GM19193 (cell line): ENCODE results near the gene GYG1.

Experiments used
- POLR2A ChIP-seq: IDR thresholded peaks from 4 replicates; pipeline ENCODE4 v1.6.1; 2011; ENCODE audit not compliant: insufficient read depth, insufficient read length; ENCODE audit errors: extremely low read depth

The GYG1 gene

DNA sequence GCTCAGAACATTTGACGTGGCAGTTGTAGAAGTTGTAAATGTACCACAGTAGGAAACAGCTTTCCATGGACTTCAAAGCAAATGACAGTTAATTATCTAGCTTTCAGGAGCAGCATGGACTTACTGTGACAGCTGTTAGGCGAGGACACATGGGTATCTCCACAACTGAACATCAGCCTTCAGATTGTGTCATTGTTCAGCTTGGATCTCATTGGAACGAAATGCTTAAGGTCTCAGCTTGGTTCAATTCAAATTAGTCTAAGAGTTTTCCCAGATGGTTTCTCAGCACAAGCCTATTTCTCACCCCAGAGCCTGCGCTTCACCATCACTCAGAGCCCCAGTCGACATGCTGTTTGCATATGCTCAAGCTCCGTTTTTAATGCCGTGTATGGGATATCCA is 21.1 kb upstream of the GYG1 start:
- TF ChIP-seq POLR2A: no peak

DNA sequence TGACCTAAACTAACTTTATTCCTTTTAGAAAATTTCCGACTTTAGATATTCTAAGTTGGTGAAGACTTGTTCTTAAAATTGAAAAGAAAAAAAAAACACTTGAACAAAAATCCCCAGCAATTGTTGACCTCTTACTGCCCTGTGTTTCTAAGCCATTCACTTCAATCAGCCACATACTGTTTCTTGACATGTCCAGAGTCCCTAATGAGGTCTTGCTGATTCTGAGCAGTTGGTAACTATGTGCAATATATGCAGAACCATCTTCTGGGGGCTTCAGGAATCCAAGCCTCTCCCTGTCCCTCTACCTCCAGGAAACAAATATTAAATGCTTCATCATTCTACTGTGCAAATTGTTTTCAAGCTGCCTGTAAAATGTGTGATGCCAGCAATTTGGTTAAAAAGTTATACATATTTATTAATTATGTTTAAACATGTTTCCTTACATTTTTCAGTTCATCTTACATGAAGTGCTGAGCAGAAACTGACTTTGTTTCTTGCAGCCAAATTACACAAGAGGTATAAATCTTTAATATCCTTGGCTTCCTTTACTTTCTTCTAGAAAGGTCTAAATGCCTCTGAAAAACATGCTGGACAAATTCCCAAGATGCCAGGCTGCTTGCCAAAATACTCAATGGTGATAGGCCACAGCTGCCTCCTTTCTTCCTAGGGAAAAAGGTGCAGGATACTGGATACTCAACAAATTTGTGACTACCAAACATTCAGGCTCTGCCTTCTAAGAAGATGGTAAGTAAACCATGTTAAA is 19.8 kb upstream of the GYG1 start:
- no peak for TF ChIP-seq POLR2A

DNA sequence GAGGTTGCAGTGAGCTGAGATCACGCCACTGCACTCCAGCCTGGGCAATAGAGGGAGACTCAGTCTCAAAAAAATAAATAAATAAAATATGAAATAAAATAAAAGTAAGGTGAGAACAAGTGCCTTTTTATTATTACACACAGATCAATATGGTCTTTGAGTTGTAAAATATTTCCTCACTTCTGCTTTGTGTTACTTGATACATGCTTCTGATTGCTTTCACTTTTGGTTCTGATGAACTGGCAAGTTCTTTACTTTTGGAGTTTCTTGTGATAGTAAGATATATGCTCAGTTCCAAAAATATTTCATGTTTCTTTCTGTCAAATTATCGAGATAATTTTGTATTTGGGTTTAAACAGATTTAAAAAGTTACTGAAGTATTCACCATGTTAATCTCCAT is 16.6 kb upstream of the GYG1 start:
- TF ChIP-seq POLR2A: no peak

DNA sequence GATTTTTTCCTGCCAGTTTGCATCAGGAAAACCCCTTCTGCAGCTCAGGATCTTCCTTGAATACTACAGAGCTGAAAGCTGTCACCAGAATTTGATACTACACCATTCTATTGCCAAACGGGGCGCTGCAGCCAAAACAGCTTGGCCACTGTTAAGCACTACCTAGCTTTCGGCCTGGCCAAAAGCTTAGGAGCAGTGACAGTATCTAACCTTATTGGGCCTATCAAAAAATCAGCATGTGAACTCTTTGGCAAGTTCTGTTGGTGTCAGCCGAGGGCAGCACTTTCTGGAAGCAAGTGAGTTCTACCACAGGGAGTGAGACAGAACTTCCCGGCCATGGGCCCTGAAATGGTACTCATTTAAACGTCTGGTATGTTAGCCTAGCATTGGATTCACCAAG is 16.1 kb upstream of the GYG1 start:
- TF ChIP-seq POLR2A: no peak

DNA sequence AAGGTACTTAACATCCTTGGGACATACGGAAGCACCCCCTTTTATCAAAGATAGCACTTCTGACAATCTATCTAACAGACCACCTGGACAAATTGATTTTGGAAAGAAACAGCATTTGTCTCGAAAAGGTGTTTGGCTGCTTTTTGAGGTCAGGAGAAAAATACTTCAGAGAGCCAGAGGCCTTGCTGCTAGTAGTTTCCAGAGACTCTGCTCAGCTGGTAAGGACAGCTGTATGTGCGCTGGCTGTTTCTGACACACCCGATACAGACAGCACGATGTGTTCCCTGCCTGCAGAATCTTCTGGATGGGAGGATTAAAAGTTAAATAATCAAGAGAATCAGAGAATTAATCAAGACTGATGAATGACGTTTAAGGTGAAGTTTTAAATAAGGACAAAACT is 15.6 kb upstream of the GYG1 start:
- no peak for TF ChIP-seq POLR2A

DNA sequence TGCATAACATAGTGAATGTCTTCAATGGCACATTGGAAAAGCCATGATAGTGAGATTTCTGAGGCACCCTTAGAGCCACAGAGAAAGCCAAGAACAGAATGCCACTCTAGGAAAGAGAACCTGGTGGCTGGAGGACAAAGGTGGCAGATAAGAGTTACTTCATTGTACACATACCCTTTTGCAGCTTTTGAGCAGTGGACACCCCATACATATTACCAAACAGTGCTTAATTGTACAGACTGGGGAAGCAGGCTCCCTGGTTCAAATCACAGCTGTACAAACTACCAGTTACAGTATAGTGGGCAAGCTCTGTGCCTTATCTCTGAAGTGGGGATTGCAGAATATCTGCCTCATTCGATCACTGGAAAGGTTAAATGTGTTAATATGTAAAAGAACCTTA is 10.1 kb upstream of the GYG1 start:
- no peak for TF ChIP-seq POLR2A

DNA sequence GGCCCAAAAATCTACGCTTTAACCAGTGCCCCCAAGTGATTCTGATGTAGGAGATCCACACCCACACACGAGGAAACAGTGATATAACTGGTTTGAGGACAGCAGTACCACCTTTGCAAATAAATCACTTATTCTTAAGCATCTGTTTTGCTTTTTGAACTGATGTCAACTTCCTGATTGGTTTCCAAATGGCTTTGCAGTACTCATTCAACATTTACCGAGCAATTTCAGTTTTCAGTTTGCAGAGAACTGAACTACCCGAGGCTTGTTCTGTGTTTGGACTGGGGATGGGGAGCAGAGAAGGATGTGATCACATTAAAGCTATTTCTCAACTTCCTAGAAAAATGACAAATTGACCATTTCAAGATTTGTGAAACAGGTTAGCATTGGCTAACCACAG is 1.1 kb upstream of the GYG1 start:
- TF ChIP-seq POLR2A: no peak

DNA sequence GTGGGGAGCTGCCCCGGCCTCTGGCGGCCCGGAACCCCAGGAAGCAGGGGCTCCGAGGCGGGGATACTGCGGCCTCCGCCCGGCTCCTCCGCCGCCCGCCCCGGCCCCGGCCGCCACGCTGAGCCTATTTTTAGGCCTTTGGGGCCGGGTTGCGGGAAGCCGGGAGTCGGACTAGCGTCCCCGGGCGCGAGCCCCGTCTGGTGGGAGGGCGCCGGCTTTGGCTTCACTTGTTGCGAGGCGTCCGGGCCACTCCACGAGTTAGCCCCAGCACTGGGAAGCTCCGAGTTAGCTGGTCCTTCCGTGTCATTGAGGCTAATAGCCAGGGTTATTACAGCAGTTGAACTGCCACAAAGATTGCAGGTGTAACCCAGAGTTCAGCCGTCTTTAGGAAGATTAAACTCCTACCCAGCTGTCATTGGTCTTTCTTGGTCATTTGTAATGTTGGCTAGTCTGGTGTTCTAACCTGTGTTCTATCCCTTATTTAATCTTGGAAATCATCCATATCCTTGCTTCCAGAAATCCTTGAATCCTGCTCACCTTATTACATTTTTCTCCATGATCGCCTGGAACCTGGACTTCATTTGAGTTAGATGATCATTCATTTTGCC is 791 bp downstream of the GYG1 start:
- no peak for TF ChIP-seq POLR2A

DNA sequence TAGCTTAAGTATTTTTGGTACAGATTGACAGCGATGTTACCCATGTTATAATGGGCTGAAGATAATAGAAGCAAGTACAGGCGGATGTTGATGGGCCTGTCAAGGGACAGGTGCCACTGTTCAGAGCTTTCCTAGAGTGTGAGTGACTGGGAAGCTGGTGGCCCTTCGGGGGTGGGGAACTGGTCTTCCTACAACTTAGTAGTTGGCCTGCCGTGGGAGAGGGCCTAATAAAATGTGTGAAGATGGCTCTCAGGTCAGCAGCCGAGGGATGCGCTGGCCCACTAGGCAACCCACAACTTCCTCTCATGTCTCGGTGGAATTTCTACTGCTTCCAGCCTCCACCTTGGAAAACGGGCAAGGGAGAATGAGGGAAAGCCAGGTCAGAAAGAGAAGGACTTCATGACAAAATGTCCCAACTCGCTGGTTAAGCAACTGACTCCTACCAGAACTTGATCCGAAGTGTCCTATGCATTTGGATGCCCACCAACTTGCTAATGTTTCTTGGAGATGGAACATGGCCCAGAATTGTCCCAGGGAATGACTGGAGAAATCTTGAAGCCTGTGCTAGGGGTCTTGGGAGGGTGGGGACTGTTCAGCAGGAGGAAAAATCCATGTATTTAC is 1.4 kb downstream of the GYG1 start:
- no peak for TF ChIP-seq POLR2A

DNA sequence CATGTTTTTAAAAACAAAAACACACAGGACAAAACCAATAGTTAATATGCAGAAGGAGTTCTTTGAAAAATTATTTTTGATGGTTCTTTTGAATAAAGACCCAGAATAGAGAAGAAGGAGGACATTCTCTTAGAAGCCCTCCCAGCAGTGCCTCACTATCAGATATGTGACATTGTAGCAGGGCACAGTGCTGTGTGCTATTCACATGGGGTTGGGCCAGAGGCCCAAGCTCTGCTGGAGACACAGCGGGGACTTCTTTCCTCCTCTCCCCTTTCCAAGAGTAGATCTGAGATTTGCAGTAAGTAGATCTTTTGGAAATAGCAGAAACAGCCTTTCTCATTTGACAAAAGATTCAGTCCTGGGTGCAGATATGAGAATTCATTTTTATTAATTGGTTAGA is 6.3 kb downstream of the GYG1 start:
- no peak for TF ChIP-seq POLR2A

DNA sequence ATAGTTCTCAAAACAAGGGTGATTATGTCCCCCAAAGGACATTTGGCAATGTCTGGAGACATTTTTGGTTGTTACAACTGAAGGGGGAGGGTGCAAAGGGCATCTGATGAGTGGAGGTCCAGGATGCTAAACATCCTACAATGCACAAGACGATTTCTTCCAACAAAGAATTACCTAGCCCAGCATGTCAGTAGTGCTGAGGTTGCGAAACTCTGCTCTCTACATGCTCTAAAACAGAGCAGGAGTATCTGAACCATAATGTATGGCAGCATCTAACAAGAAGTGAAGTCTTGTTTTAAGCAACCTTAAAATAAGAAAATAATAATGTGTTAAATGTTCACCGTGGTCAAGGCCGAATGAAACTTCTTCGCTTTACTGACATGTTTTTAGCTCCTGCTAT is 7.0 kb downstream of the GYG1 start:
- no peak for TF ChIP-seq POLR2A

DNA sequence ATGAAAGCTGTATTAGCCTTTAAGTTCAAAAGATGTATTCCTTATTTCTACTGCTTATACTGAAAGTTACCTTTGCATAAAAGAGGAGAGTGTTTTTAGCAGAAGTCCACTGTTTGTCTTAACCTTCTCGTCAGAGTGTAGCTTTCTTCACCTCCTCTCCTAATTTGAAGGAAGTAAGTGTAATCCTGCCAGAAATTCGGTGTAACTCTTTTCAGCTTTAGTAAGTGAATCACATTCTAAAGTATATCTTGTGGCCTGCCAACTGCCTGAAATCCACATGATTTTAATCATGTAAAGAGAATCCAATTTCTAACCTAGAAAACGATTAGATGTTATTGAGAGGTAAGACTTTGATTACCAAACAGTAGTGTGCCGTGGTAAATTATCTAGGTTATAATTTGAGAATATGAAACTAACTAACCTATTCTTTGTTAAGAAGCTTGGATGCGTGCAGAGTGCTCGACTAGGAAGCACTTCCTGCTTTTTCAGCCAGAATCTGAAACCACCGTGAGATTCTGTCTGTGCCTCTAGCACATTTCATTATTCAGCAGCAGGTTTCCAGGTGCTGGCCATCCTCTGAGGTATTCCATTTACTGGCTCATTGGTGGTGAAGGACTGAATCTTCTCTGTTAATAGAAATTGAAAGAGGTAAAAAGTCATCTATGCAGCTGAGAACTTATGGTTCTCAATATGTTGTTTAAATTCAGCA is 7.5 kb downstream of the GYG1 start:
- TF ChIP-seq POLR2A: no peak

DNA sequence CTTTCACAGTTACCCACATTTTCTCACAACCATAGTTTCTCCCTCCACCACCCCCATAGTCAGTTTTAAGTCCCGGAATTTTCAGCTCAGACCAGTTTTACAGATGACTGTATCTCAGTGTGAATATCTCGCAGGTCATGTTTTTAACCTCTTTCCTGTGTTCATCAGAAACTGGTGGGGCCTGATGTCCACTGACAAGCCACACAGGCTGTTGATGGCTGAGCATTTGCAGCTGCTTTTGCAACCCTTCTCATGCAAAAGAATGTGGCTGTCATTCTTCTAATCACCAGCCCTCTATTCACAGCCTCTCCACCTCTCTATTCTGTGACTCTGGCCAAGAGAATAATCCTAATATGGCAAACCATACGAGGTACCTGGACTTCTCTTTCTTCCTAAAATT is 8.5 kb downstream of the GYG1 start:
- no peak for TF ChIP-seq POLR2A

DNA sequence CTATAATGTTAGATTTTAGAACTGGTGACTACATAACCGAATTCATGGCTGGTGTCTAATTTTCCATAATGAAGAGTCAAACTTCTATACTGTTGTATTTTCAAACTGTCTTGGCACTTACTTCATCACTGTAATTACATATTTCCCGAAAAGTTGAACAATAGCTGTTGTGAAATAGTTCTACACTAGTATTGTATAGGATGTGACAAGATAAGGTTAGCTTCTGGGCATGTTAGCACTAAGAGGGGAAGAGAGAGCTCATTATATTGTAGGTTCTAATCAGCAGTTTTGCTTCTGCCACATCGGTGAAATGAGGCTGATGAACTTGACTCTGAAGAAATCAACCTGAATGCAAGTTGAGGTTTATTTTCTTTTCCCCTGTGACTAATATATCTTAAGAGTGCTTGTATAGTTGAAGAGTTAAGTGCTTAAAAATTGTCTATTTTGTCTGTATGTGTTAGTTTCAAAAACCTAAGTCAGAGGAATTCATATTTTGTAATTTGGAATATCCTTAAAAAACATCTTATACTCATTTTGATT is 8.9 kb downstream of the GYG1 start:
- no peak for TF ChIP-seq POLR2A

DNA sequence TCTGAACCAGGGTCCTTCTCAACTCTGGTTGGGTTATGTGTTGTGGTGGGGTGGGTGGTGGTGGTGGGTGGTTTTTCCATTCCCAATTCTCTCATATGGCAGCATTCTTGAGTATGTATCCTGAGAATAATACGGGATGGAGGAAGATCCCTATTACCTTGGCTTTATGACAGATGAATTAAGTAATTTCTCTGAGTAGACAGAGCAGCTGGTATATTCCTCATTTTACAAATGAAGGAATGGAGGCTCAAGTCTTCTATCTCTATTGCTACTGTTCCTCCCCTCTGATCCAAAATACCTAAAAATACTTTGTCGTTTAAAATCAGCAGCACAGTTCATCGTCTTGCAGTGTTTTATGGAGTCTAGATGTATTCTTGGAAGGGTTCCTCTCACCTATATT is 10.4 kb downstream of the GYG1 start:
- TF ChIP-seq POLR2A: no peak
